Lower lobe of right lung (tissue), 2 donors: ENCODE measurements around the gene AIMP1. TPM values are rescaled to one million over a fixed set of nuclear protein-coding genes. Genes with fewer than 3 reads are reported as not detected.

ENCODE experiments used
- ATAC-seq, 2 donors: fragments of 200-7000 bp; cut with Tn5 transposase; one replicate each; pipeline ENCODE4 v1.9.1; 2020 to 2022; ENCODE audit warnings: mild to moderate bottlenecking in 2 of 2, moderate library complexity in 2 of 2
- DNase-seq: peaks from one replicate; pipeline ENCODE4 v3.0.0-alpha.2; 2020
- H3K27ac ChIP-seq: fragments of 200-600 bp; one replicate; pipeline ENCODE4 v1.8.0; 2022
- H3K27me3 ChIP-seq: fragments of 200-600 bp; one replicate; pipeline ENCODE4 v1.8.0; 2022; ENCODE audit warnings: low read depth
- H3K36me3 ChIP-seq: fragments of 200-600 bp; one replicate; pipeline ENCODE4 v1.8.0; 2022; ENCODE audit warnings: mild to moderate bottlenecking
- H3K4me1 ChIP-seq: fragments of 200-600 bp; one replicate; pipeline ENCODE4 v1.8.0; 2022
- H3K4me3 ChIP-seq: fragments of 200-600 bp; one replicate; pipeline ENCODE4 v1.8.0; 2022; ENCODE audit warnings: mild to moderate bottlenecking
- H3K9me3 ChIP-seq: fragments of 200-600 bp; one replicate; pipeline ENCODE4 v1.8.0; 2022
- CTCF ChIP-seq: fragments of 200-600 bp; IDR thresholded peaks from one replicate; pipeline ENCODE4 v1.8.0; 2022; ENCODE audit warnings: antibody characterized with exemption, mild to moderate bottlenecking
- intact Hi-C: fragments of 100-400 bp; cut with DNase I; formaldehyde crosslinking; loops from one replicate; pipeline ENCODE4 v1.11.0; 2022
- total RNA-seq: library from RNA; stranded (reverse); fragmentation: NEBNext Ultra II Directional; extraction: Animal tissue kit (Norgen Biotek cat#: 25700); gene quantifications from one replicate; pipeline ENCODE4 v1.2.1, GENCODE V29; 2021
- donor health status: DM: no; HTN: yes; CAD: no; lungs with severe emphysema.

Gene AIMP1
- total RNA-seq, 1 donor from 2014 or later, result 40.7 TPM

GRCh38 chr4:106277140-106277675, 39.1 kb upstream of the AIMP1 start:
- no peak for DNase-seq
- ATAC-seq, result no peak
- H3K4me1 ChIP-seq, result no peaks in the 10 kb centered on the region

GRCh38 chr4:106284227-106284626, 32.1 kb upstream of the AIMP1 start:
- no peaks in the 10 kb centered on the region for H3K4me1 ChIP-seq
- ATAC-seq (no peak), DNase-seq (no peak)
- H3K27me3 ChIP-seq, result no peaks in the 10 kb centered on the region
- no peak overlapping the region for H3K4me3 ChIP-seq
- no peaks in the 10 kb centered on the region for H3K36me3 ChIP-seq
- no peak overlapping the region for H3K27ac ChIP-seq
- intact Hi-C loops, result no loop called here
- TF ChIP-seq CTCF, result no peak
- no peaks in the 10 kb centered on the region for H3K9me3 ChIP-seq

More at GRCh38 chr4:106277140-106277675, 39.1 kb upstream of the AIMP1 start:
- intact Hi-C loops, result no loop called here
- TF ChIP-seq CTCF, result no peak
- no peaks in the 10 kb centered on the region for H3K36me3 ChIP-seq
- no peak overlapping the region for H3K4me3 ChIP-seq
- H3K27ac ChIP-seq, result no peak overlapping the region
- no peaks in the 10 kb centered on the region for H3K9me3 ChIP-seq
- no peaks in the 10 kb centered on the region for H3K27me3 ChIP-seq

- intact Hi-C loops, result no loop called here
- Histone ChIP-seq H3K27me3 (no peaks in the 10 kb centered on the region), H3K4me1 (no peaks in the 10 kb centered on the region), H3K9me3 (no peaks in the 10 kb centered on the region), H3K36me3 (peaks cover 12% of the 10 kb centered on the region), H3K4me3 (no peak overlapping the region), H3K27ac (no peak overlapping the region)
- no peak for TF ChIP-seq CTCF
- ATAC-seq (no peak), DNase-seq (no peak)
These were observed 29.7 kb upstream of the AIMP1 start for GRCh38 chr4:106286611-106287010.

DNA sequence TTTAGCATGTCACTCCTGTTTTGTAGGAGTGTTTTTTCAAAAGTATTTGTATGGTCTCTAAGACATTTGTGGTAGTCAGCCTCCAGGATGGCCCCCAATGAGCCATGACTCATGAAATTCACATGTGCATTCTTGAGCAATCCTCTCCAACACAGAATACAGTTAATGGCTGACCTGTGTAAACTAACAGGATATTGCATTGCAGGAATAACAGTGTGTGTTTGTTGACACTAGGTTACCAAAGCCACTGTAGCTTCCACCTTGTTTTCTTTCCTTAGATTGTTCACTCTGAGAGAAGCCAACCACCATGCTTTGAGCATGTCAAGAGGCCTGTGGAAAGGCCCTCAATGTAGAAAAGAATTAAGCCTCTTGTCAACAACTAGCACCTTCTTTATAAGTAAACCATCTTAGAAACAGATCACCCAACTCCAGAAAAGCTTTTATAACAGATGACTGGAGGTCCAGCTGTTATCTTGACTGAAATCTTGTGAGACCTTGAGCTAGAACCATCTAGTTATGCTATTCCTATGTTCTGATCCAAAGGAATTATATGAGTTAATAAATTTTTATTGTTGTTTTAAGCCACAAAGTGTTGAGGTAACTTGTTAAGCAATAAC, 28.9 kb upstream of the AIMP1 start:
- Histone ChIP-seq H3K9me3 (no peaks in the 10 kb centered on the region), H3K4me3 (no peak overlapping the region), H3K36me3 (peaks cover 20% of the 10 kb centered on the region), H3K27ac (no peak overlapping the region), H3K4me1 (no peaks in the 10 kb centered on the region), H3K27me3 (no peaks in the 10 kb centered on the region)
- intact Hi-C loops, result no loop called here
- ATAC-seq, result peak; percentile 65 to 81
- TF ChIP-seq CTCF, result no peak
- DNase-seq, result no peak

GRCh38 chr4:106289737-106290136, 26.6 kb upstream of the AIMP1 start:
- intact Hi-C loops, result no loop called here
- Histone ChIP-seq H3K4me1 (no peaks in the 10 kb centered on the region), H3K27ac (no peak overlapping the region), H3K9me3 (no peaks in the 10 kb centered on the region), H3K4me3 (no peak overlapping the region), H3K36me3 (peaks cover 43% of the 10 kb centered on the region), H3K27me3 (no peaks in the 10 kb centered on the region)
- no peak for TF ChIP-seq CTCF
- no peak for DNase-seq
- ATAC-seq, result no peak
